Measurements from ENCODE around the gene DCUN1D2.

DNA sequence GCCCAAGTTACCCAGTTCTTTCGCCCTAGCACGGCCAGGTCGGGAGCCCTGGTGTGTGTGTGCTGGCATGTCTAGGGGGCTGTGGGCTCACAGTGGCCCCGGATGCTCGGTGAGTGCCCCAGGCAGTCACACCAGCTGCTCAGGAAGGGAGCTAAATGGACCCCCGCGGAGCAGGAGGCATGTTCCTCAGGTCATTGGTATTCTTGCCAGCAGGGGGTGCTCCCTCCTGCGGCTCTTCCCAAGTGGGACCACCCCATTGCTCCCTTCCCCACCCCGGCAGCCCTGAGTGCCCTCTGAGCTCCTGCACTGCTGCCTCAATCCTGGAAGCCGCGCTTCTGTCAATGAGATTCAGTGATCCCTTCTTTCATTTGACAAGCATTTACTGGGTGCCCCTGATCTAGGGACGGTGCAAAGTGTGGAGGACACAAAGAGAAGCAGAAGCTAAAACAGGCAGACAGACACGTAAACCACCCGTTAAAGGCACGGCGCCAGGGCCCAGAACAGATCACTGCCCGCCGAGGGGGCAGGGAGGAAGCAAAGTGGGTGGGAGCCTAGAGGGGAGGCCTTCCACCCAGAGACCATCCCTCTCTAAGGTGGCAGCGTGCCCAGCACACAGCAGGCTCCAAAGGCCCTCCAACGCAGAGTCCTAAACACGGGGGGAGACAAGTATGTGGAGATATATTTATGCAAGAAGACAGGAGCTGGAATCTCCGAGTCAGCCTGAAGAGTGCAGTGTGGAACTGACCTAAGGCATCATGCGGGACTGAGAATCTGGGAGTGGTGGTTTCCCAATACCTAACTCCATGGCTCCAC lies 32.1 kb downstream of the DCUN1D2 start:
- TF ChIP-seq CTCF (conservative IDR thresholded peaks at IDR 0.05; ENCODE audit: low read length) (peak; percentile 47), EZH2phosphoT487 (IDR thresholded peaks at IDR 0.05; ENCODE audit: borderline replicate concordance, low read depth, low read length) (no peak)
